ENCODE measurements around the gene ZPBP. TPM values are rescaled to one million over a fixed set of nuclear protein-coding genes. Genes with fewer than 3 reads are reported as not detected.
A peak's percentile ranks its signal among the peaks of the same experiment; 100 is the strongest.

The ZPBP gene
- total RNA-seq, 4 donors from 2014 or later: 0.23 TPM; not detected in 3

- intact Hi-C loops (cut with DNase I; ENCODE audit: low total_unique reads): no loop called here
- TF ChIP-seq CTCF (IDR thresholded peaks at IDR 0.05) (no peak), POLR2A (IDR thresholded peaks at IDR 0.05) (no peak)
- DNase-seq (ENCODE audit: low spot score in 2 of 2): no peak
- no peak overlapping the region for H3K4me3 ChIP-seq (ENCODE audit: low read depth, poor library complexity, severe bottlenecking)
- 81 to 87% methylated on average over 1 of the region's 1 CpG for WGBS, 2 donors
Observed at GRCh38 chr7:50095634-50096033, 2.6 kb upstream of the ZPBP start.

GRCh38 chr7:50088463-50089129 lies 4.5 kb downstream of the ZPBP start:
- 0 to 1% methylated on average over 2 of the region's 2 CpGs for WGBS, 2 donors
- no peak for TF ChIP-seq CTCF (IDR thresholded peaks at IDR 0.05)
- no peak for TF ChIP-seq POLR2A (IDR thresholded peaks at IDR 0.05)
- intact Hi-C loops (cut with DNase I; ENCODE audit: low total_unique reads): no loop called here
- no peak overlapping the region for H3K4me3 ChIP-seq (ENCODE audit: low read depth, poor library complexity, severe bottlenecking)
- no peak for DNase-seq (ENCODE audit: low spot score in 2 of 2)

- intact Hi-C loops (cut with DNase I; ENCODE audit: low total_unique reads): no loop called here
- no peak for DNase-seq (ENCODE audit: low spot score in 2 of 2)
- TF ChIP-seq CTCF (IDR thresholded peaks at IDR 0.05): no peak
- TF ChIP-seq POLR2A (IDR thresholded peaks at IDR 0.05): no peak
- no peak overlapping the region for H3K4me3 ChIP-seq (ENCODE audit: low read depth, poor library complexity, severe bottlenecking)
- WGBS, 2 donors: 56 to 70% methylated on average over 5 of the region's 5 CpGs
Observed at GRCh38 chr7:50085344-50085743, 7.7 kb downstream of the ZPBP start.

GRCh38 chr7:50073093-50073492 lies 20.0 kb downstream of the ZPBP start:
- intact Hi-C loops (cut with DNase I; ENCODE audit: low total_unique reads): no loop called here
- TF ChIP-seq POLR2A (IDR thresholded peaks at IDR 0.05): no peak
- no peak for TF ChIP-seq CTCF (IDR thresholded peaks at IDR 0.05)
- no peak overlapping the region for H3K4me3 ChIP-seq (ENCODE audit: low read depth, poor library complexity, severe bottlenecking)
- DNase-seq (ENCODE audit: low spot score in 2 of 2): no peak

- DNase-seq (ENCODE audit: low spot score in 2 of 2): no peak
- no peak for TF ChIP-seq POLR2A (IDR thresholded peaks at IDR 0.05)
- no peak for TF ChIP-seq CTCF (IDR thresholded peaks at IDR 0.05)
- WGBS, 2 donors: 5 to 6% methylated on average over 8 of the region's 8 CpGs
- peak overlapping the region; percentile 6 for H3K4me3 ChIP-seq (ENCODE audit: low read depth, poor library complexity, severe bottlenecking)
- intact Hi-C loops (cut with DNase I; ENCODE audit: low total_unique reads): no loop called here
Observed at GRCh38 chr7:50069613-50070012, 23.4 kb downstream of the ZPBP start.
